Measurements from ENCODE around the gene COMT. TPM values are rescaled to one million over a fixed set of nuclear protein-coding genes. Genes with fewer than 3 reads are reported as not detected.

The COMT gene
- total RNA-seq, 2 experiments from 2014 or later, result 71.8 to 74.8 TPM

GRCh38 chr22:19959043-19959586 is 17.5 kb downstream of the COMT start:
- H3K27ac Mint-ChIP-seq, result no peak overlapping the region
- no peak overlapping the region for H3K4me3 Mint-ChIP-seq
- ChIA-PET POLR2A (no interaction called here), CTCF (interaction anchor here (0.5 kb wide), 1 partner anchor 560 kb away, joined by 3 read pairs; no protein-coding TSS in a partner anchor)
- peaks cover 16% of the 10 kb centered on the region for H3K4me1 Mint-ChIP-seq
- no peak for DNase-seq
- no peaks in the 10 kb centered on the region for H3K36me3 Mint-ChIP-seq (ENCODE audit: low read depth)
- no peaks in the 10 kb centered on the region for H3K27me3 Mint-ChIP-seq
- H3K9me3 Mint-ChIP-seq, result no peaks in the 10 kb centered on the region

- ChIA-PET POLR2A (no interaction called here), CTCF (interaction anchor here (0.5 kb wide), 1 partner anchor 561 kb away, joined by 3 read pairs; no protein-coding TSS in a partner anchor)
- Mint-ChIP-seq H3K9me3 (no peaks in the 10 kb centered on the region), H3K4me3 (no peak overlapping the region), H3K27me3 (no peaks in the 10 kb centered on the region), H3K4me1 (peaks cover 12% of the 10 kb centered on the region), H3K27ac (no peak overlapping the region), H3K36me3 (ENCODE audit: low read depth) (no peaks in the 10 kb centered on the region)
- DNase-seq, result no peak
Measured at GRCh38 chr22:19959587-19960490, 18.3 kb downstream of the COMT start.

- ChIA-PET CTCF (no interaction called here), POLR2A (no interaction called here)
- Mint-ChIP-seq H3K9me3 (no peaks in the 10 kb centered on the region), H3K27ac (no peak overlapping the region), H3K4me1 (peaks cover 8% of the 10 kb centered on the region), H3K27me3 (no peaks in the 10 kb centered on the region), H3K4me3 (no peak overlapping the region), H3K36me3 (ENCODE audit: low read depth) (no peaks in the 10 kb centered on the region)
- no peak for DNase-seq
Measured at GRCh38 chr22:19960491-19961200, 19.1 kb downstream of the COMT start.

GRCh38 chr22:19961201-19961580 is 19.6 kb downstream of the COMT start:
- Mint-ChIP-seq H3K27me3 (no peaks in the 10 kb centered on the region), H3K9me3 (no peaks in the 10 kb centered on the region), H3K27ac (no peak overlapping the region), H3K4me1 (peaks cover 5% of the 10 kb centered on the region), H3K4me3 (no peak overlapping the region), H3K36me3 (ENCODE audit: low read depth) (no peaks in the 10 kb centered on the region)
- DNase-seq, result no peak
- ChIA-PET POLR2A (no interaction called here), CTCF (no interaction called here)

- H3K4me1 Mint-ChIP-seq, result peaks cover 5% of the 10 kb centered on the region
- CTCF ChIA-PET, result no interaction called here
- no peak overlapping the region for H3K27ac Mint-ChIP-seq
- H3K27me3 Mint-ChIP-seq, result no peaks in the 10 kb centered on the region
- no peaks in the 10 kb centered on the region for H3K9me3 Mint-ChIP-seq
- no peak overlapping the region for H3K4me3 Mint-ChIP-seq
- no peak for DNase-seq
- H3K36me3 Mint-ChIP-seq (ENCODE audit: low read depth), result no peaks in the 10 kb centered on the region
- POLR2A ChIA-PET, result no interaction called here
Measured at GRCh38 chr22:19961868-19962245, 20.3 kb downstream of the COMT start.

- H3K36me3 Mint-ChIP-seq (ENCODE audit: low read depth), result no peaks in the 10 kb centered on the region
- H3K4me3 Mint-ChIP-seq, result no peak overlapping the region
- H3K4me1 Mint-ChIP-seq, result peaks cover 2% of the 10 kb centered on the region
- H3K27ac Mint-ChIP-seq, result no peak overlapping the region
- POLR2A ChIA-PET, result no interaction called here
- CTCF ChIA-PET, result interaction anchor here (0.9 to 1.0 kb wide), 3 partner anchors 12 to 51 kb away, joined by 3 read pairs; no protein-coding TSS in a partner anchor
- no peaks in the 10 kb centered on the region for H3K9me3 Mint-ChIP-seq
- H3K27me3 Mint-ChIP-seq, result no peaks in the 10 kb centered on the region
- DNase-seq, result peak; percentile 75
Measured at GRCh38 chr22:19962246-19962908, 20.8 kb downstream of the COMT start.

GRCh38 chr22:19962909-19963806 is 21.6 kb downstream of the COMT start:
- Mint-ChIP-seq H3K4me1 (peaks cover 2% of the 10 kb centered on the region), H3K27ac (no peak overlapping the region), H3K27me3 (no peaks in the 10 kb centered on the region), H3K9me3 (no peaks in the 10 kb centered on the region), H3K4me3 (no peak overlapping the region), H3K36me3 (ENCODE audit: low read depth) (no peaks in the 10 kb centered on the region)
- POLR2A ChIA-PET, result no interaction called here
- DNase-seq, result no peak
- CTCF ChIA-PET, result interaction anchor here (0.9 to 1.0 kb wide), 3 partner anchors 11 to 50 kb away, joined by 3 read pairs; no protein-coding TSS in a partner anchor

- Mint-ChIP-seq H3K9me3 (no peaks in the 10 kb centered on the region), H3K27ac (no peak overlapping the region), H3K27me3 (no peaks in the 10 kb centered on the region), H3K36me3 (ENCODE audit: low read depth) (no peaks in the 10 kb centered on the region), H3K4me3 (no peak overlapping the region), H3K4me1 (peaks cover 2% of the 10 kb centered on the region)
- POLR2A ChIA-PET, result no interaction called here
- CTCF ChIA-PET, result no interaction called here
- DNase-seq, result no peak
Measured at GRCh38 chr22:19963863-19964642, 22.5 kb downstream of the COMT start.

- Mint-ChIP-seq H3K9me3 (no peaks in the 10 kb centered on the region), H3K4me3 (no peak overlapping the region), H3K27me3 (no peaks in the 10 kb centered on the region), H3K4me1 (peaks cover 2% of the 10 kb centered on the region), H3K27ac (no peak overlapping the region), H3K36me3 (ENCODE audit: low read depth) (no peaks in the 10 kb centered on the region)
- ChIA-PET POLR2A (no interaction called here), CTCF (interaction anchor here (1.4 kb wide), 1 partner anchor 165 kb away, joined by 4 read pairs; no protein-coding TSS in a partner anchor)
- DNase-seq, result no peak
Measured at GRCh38 chr22:19964701-19965386, 23.3 kb downstream of the COMT start.

GRCh38 chr22:19965771-19966709 is 24.5 kb downstream of the COMT start:
- H3K9me3 Mint-ChIP-seq, result no peaks in the 10 kb centered on the region
- no peak overlapping the region for H3K4me3 Mint-ChIP-seq
- ChIA-PET POLR2A (no interaction called here), CTCF (interaction anchor here (0.6 to 1.4 kb wide), 3 partner anchors 12 to 1619 kb away, joined by 3 to 4 read pairs (median 4); no protein-coding TSS in a partner anchor)
- no peak for DNase-seq
- no peaks in the 10 kb centered on the region for H3K27me3 Mint-ChIP-seq
- no peaks in the 10 kb centered on the region for H3K36me3 Mint-ChIP-seq (ENCODE audit: low read depth)
- H3K4me1 Mint-ChIP-seq, result peaks cover 7% of the 10 kb centered on the region
- no peak overlapping the region for H3K27ac Mint-ChIP-seq

Measured in activated CD4-positive, alpha-beta T cell treated with anti-CD3 and anti-CD28 coated beads, Interleukin-2, amount 10 ng/mL, durations not matched to agents 7 days and 5 days (primary cell).